Vagina (tissue), 2 donors: ENCODE results near the gene QSER1.

Experiments
- POLR2A ChIP-seq, 2 donors: fragments of 450-650 bp; IDR thresholded peaks; one replicate each; pipeline ENCODE4 v1.6.1; 2017; ENCODE audit warnings: antibody characterized with exemption in 2 of 2, mild to moderate bottlenecking in 2 of 2, moderate library complexity in 2 of 2
- POLR2AphosphoS5 ChIP-seq, 2 donors: sonication (generic); formaldehyde crosslinking; IDR thresholded peaks; one replicate each; pipeline ENCODE4 v1.9.0; 2017; ENCODE audit warnings: antibody characterized with exemption in 2 of 2, mild to moderate bottlenecking in 2 of 2, low read depth in 1 of 2; ENCODE audit not compliant: insufficient read depth in 1 of 2

DNA sequence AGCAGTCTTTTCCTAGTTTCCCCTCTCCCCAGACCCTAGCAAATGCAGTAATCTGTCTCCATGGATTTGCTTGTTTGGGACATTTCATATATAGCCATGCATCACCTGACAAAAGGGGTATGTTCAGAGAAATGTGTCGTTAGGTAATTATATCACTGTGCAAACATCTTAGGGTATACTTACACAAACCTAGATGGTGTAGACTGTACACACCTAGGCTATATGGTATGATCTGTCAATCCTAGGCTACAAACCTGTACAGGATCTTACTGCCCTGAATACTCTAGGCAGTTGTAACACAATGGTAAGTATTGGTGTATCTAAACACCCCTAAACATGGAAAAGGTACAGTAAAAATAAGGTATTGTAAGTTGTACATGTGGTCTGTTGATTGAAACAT is 23.8 kb downstream of the QSER1 start:
- TF ChIP-seq POLR2AphosphoS5 (IDR thresholded peaks at IDR 0.05; ENCODE audit: insufficient read depth in 1 of 2, low read depth in 1 of 2) (no peak), POLR2A (IDR thresholded peaks at IDR 0.05) (no peak)
